MG63 (cell line): ENCODE results near the gene SLC6A13. TPM values are rescaled to one million over a fixed set of nuclear protein-coding genes. Genes with fewer than 3 reads are reported as not detected.

ENCODE experiments used
- DNase-seq: peaks from one replicate; pipeline ENCODE4 v3.0.0-alpha.2; 2020
- H3K27me3 ChIP-seq: fragments of 250-450 bp; sonication (Bioruptor Pico); 2 replicates; pipeline ENCODE4 v1.5.1; 2020; ENCODE audit warnings: mild to moderate bottlenecking, moderate library complexity
- H3K36me3 ChIP-seq: fragments of 250-450 bp; sonication (Bioruptor Pico); 2 replicates; pipeline ENCODE4 v1.5.1; 2020; ENCODE audit warnings: mild to moderate bottlenecking, moderate library complexity
- H3K4me3 ChIP-seq: fragments of 250-450 bp; sonication (Bioruptor Pico); 2 replicates; pipeline ENCODE4 v1.5.1; 2020; ENCODE audit warnings: mild to moderate bottlenecking, moderate library complexity
- H3K9me3 ChIP-seq: fragments of 250-450 bp; sonication (Bioruptor Pico); 2 replicates; pipeline ENCODE4 v1.5.1; 2020; ENCODE audit warnings: mild to moderate bottlenecking, moderate library complexity
- total RNA-seq: library from RNA; depleted of rRNA; stranded (reverse); fragments of >200 nt; shearing (Covaris generic); gene quantifications from 2 replicates; pipeline ENCODE4 v1.2.3, GENCODE V29; 2014; ENCODE audit warnings: low replicate concordance; rRNA removed

SLC6A13 gene
- total RNA-seq, 1 experiment from 2014 or later, result not detected

DNA sequence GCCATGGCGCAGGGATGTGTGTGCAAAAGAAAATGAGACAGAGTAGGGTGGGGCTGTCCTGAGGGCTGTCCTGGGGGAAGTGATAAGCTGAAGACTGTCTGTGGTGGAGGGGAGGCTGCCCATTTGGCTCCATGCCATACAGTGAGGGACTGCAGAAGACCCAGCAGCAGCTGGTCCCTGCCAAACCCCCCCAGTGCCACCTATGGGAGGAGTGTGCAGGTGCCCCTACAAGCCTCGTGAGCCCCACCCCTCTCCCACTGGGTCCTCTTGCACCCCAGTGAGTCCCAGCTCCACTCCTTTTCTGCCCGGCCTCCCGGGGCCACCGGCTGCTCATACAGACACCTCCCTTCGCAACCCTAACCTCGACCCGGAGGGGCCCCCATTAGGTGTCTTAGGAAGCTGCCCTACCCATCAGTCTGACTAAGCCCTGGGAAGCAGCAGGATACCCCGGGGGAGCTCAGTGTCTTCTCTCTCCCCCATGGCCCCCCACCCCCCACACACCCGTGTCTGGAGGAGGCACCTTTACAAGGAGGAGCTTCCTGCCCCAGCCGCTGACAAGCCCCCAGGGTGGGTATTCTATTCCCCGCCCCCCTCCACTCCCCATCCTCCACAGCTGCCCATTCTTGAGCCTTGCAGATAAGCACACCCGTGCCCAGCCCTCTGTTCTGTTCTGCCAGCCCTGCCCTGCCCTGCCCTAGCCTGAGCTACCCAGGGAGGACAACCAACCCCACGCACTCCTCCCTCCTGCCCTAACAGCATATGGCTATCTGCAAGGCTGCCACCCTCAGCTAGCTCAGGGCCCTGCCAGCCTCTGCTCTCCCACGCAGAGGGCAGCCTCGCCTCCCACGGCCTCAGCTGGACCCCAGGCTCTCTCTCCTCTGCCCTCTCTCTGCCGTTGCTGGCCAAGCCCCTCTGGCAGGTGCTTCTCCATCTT is 90.6 kb downstream of the SLC6A13 start:
- H3K36me3 ChIP-seq, result no peaks in the 10 kb centered on the region
- no peaks in the 10 kb centered on the region for H3K27me3 ChIP-seq
- H3K9me3 ChIP-seq, result no peaks in the 10 kb centered on the region
- no peak for DNase-seq
- no peak overlapping the region for H3K4me3 ChIP-seq

- no peak for DNase-seq
- H3K9me3 ChIP-seq, result no peaks in the 10 kb centered on the region
- no peaks in the 10 kb centered on the region for H3K36me3 ChIP-seq
- H3K27me3 ChIP-seq, result no peaks in the 10 kb centered on the region
- no peak overlapping the region for H3K4me3 ChIP-seq
Observed at GRCh38 chr12:171276-171675, 91.4 kb downstream of the SLC6A13 start.

Other genes starting within 250 kb of the SLC6A13 start
- gene IQSEC3, start 196.1 kb downstream of the SLC6A13 start, total RNA-seq, result not detected in 2 replicates
- not detected in 2 replicates for gene SLC6A12, start 48.7 kb downstream of the SLC6A13 start, total RNA-seq
- gene KDM5A, start 126.5 kb upstream of the SLC6A13 start, total RNA-seq, result 28.1 and 31.4 TPM in 2 replicates
- gene CCDC77, start 138.8 kb upstream of the SLC6A13 start, total RNA-seq, result 19.6 and 29.0 TPM in 2 replicates
- 0.30 and 0.54 TPM in 2 replicates for gene B4GALNT3, start 197.1 kb upstream of the SLC6A13 start, total RNA-seq